GM20000 (cell line): ENCODE results near the gene GALNT2.

Experiments used
- DNase-seq: peaks from one replicate; pipeline ENCODE4 v3.0.0; 2012; ENCODE audit warnings: low spot score
- TF ChIP-seq, protein P1 (sequence below): IDR thresholded peaks from 2 replicates; pipeline ENCODE4 v1.5.1; 2012; ENCODE audit warnings: mild to moderate bottlenecking, control low read depth; ENCODE audit errors: extremely low read depth, missing control alignments

Gene GALNT2

DNA sequence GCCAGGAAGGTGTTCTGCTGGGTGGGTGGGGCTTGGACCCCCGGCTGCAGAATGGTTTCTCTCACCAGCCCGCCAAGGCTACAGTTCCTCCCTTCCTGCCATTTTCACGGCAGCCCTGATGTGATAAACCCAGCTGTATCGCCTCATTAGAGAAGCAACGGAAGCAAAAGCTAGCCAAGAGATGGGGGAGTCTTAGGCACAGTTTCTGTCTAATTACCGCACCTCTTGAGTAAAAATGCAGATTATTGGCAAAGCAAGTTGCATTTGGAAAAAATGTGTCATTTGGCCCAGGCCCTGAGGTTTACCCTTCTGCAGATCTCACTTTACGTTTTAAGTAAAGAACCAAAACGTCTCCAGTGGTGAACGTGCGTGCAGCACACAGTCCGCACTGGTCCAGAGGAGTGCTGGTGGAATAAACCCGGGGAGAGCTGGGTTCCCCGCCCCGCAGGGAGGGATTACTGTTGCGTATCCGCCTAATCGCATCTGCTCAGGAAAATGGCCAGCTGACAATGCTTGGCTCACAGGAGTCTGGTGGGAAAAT is 109.9 kb downstream of the GALNT2 start:
- TF ChIP-seq, protein P1, sequence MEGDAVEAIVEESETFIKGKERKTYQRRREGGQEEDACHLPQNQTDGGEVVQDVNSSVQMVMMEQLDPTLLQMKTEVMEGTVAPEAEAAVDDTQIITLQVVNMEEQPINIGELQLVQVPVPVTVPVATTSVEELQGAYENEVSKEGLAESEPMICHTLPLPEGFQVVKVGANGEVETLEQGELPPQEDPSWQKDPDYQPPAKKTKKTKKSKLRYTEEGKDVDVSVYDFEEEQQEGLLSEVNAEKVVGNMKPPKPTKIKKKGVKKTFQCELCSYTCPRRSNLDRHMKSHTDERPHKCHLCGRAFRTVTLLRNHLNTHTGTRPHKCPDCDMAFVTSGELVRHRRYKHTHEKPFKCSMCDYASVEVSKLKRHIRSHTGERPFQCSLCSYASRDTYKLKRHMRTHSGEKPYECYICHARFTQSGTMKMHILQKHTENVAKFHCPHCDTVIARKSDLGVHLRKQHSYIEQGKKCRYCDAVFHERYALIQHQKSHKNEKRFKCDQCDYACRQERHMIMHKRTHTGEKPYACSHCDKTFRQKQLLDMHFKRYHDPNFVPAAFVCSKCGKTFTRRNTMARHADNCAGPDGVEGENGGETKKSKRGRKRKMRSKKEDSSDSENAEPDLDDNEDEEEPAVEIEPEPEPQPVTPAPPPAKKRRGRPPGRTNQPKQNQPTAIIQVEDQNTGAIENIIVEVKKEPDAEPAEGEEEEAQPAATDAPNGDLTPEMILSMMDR, result no peak
- no peak for DNase-seq

DNA sequence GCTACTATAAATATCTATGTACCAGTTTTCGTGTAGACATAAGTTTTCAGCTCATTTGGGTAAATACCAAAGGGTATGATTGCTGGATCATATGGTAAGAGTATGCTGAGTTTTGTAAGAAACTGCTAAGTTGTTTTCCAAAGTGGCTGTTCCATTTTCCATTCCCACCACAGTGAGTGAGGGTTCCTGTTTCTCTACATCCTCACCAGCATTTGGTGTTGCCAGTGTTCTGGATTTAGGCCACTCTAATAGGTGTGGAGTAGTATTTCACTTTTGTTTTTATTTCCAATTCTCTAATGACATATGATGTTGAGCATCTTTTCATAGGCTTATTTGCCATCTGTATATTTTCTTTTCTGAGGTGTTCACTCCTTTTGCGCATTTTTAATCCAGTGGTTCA is 112.2 kb downstream of the GALNT2 start:
- no peak for DNase-seq
- TF ChIP-seq, protein P1, result no peak

DNA sequence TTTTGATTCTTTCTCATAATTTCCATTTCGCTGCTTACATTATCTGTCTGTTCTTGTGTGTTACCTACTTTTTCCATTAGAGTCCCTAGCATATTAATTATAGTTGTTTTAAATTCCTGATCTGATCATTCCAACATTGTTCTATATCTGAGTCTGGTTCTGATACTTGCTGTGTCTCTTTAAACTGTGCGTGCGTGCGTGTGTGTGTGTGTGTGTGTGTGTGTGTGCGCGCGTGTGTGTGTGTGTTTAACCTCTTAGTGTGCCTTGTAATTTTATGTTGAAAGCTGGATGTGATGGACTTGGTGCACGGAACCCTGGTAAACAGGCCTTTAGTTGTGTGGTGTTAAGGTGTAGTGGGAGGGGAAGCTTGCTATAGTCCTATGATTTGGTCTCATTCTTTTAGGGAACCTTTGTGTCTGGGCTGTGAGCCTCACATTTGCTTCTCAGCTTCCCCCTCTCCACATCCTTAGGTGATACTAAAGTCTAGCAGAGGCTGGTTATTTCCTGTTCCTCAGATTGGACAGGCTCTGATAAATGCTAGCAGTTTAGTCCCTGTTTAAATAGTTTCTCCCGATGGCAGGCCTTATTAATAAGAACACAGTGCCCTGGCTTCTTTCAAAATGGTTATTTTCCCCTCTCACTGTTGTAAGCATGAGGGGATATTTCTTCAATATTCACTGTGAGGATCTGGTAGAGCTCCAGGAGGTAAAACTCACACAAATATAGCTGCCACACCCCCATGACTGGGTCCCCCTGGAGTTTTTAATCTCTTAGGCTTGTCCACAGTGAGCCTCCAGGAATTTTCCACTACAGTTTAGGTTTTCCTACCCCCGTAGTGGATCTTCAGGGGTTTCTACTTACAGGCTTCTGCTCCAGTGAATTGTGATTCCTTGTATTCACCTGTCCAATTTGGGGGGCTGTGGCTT is 118.3 kb downstream of the GALNT2 start:
- TF ChIP-seq, protein P1, result no peak
- no peak for DNase-seq

DNA sequence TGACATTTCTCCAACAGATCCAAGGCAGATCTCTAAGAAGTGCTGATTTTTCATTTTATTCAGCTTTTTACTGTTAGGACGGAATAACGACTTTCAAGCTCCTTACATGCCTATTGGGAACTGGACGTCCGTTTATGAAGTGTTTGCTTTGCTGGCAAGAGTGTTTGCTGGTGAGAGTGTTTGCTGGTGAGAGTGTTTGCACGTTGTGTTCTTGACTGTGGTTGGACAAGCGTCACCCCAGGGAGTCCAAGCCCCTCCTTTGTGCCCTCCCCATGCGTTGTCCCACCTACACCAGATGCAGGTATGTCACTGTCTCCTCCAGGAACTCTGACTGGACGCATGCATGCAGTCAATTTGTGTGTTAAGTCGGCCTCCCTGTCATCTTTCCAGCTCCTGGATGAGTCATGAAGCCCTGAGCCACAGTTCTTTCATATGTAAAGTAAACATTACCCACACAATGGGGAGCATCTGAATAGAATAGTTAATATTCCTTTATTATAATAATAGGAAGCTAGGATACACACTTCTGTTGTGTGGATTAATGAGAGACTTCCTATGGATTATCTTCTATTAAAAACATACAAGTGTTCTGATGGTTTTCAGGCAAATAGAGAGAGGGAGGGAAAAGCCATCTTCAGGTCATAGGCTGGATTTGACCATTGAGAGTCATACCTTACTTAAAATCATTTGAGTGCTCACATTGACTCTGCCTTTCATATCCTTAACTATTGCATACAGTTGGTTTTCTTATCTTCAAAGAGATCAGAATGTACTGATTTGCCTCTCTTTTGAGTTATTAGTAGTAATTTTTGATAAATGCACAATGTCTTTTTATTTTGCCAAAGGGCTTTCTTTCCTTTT is 119.2 kb downstream of the GALNT2 start:
- no peak for DNase-seq

DNA sequence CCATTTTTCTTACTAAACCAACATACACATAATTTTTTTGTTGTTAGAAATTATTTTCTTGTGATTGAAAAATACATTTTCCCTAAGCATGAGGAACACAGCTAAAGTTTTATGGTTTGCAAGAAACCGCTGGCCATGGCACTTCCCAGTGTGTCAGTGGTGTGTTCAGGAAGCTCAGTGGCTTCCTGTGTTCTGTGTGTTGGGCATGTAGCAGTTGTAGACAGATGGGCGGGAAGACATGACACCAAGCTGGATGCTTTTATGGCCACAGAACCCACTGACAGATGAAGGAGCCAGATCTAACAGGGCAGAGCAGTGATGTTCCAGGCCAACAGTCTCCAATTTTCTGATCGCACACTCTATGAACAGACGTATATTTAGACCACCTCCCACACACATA is 119.8 kb downstream of the GALNT2 start:
- TF ChIP-seq, protein P1, result no peak
- DNase-seq, result no peak

More for the DNA sequence above, 119.2 kb downstream of the GALNT2 start:
- TF ChIP-seq, protein P1, result no peak

DNA sequence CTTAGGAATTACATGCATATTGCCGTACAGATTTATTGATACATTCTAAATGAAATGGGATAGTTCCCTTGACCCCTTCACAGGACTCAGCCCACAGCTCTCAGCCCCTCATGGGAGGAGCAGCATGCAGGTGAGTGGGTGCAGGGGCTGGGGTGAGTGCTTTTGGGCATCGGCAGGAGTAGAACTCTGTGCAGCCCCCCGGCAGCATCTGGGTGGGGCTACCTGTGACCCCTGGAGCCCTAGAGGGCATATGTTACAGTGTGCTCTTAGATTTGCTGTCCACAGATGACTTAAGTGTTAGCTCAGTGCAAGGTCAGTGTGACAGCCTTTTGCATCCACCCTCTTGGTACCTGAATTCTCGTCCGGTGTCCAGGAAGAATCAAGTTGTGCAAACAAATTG is 120.3 kb downstream of the GALNT2 start:
- DNase-seq, result no peak
- TF ChIP-seq, protein P1, result no peak
